GM18499 (cell line): ENCODE results near the gene GPHN.
"Not testable (repeated sequence)": the region's sequence is repeated elsewhere in the genome, so short reads cannot be mapped to it uniquely, and the experiment has no call there.

ENCODE experiments used
- ATAC-seq: cut with Tn5 transposase; IDR thresholded peaks from one replicate; pipeline ENCODE4 v1.9.1; 2021; ENCODE audit warnings: moderate number of reproducible peaks; ENCODE audit not compliant: insufficient read depth, unreplicated experiment

Gene GPHN

GRCh38 chr14:66498311-66498710 lies 9.6 kb upstream of the GPHN start:
- ATAC-seq: no peak

- no peak for ATAC-seq
Measured at GRCh38 chr14:66501592-66501991, 6.4 kb upstream of the GPHN start.

GRCh38 chr14:66502836-66503235 lies 5.1 kb upstream of the GPHN start:
- not testable (repeated sequence) for ATAC-seq

GRCh38 chr14:66503532-66503931 lies 4.4 kb upstream of the GPHN start:
- no peak for ATAC-seq

GRCh38 chr14:66507181-66507721 lies 696 bp upstream of the GPHN start:
- peak; percentile 19 for ATAC-seq

GRCh38 chr14:66508547-66508845 lies 549 bp downstream of the GPHN start:
- ATAC-seq: no peak

- ATAC-seq: no peak
Measured at GRCh38 chr14:66508846-66509621, 1.1 kb downstream of the GPHN start.

GRCh38 chr14:66509874-66510273 lies 1.9 kb downstream of the GPHN start:
- ATAC-seq: no peak

- ATAC-seq: no peak
Measured at GRCh38 chr14:66511849-66512248, 3.9 kb downstream of the GPHN start.

- no peak for ATAC-seq
Measured at GRCh38 chr14:66514213-66514612, 6.3 kb downstream of the GPHN start.

- ATAC-seq: no peak
Measured at GRCh38 chr14:66530526-66530925, 22.6 kb downstream of the GPHN start.

- ATAC-seq: no peak
Measured at GRCh38 chr14:66539034-66539433, 31.1 kb downstream of the GPHN start.

GRCh38 chr14:66540038-66540437 lies 32.1 kb downstream of the GPHN start:
- ATAC-seq: no peak

GRCh38 chr14:66541627-66542026 lies 33.7 kb downstream of the GPHN start:
- ATAC-seq: no peak

- ATAC-seq: no peak
Measured at GRCh38 chr14:66543996-66544395, 36.0 kb downstream of the GPHN start.

GRCh38 chr14:66545191-66545590 lies 37.2 kb downstream of the GPHN start:
- ATAC-seq: not testable (repeated sequence)

- not testable (repeated sequence) for ATAC-seq
Measured at GRCh38 chr14:66545751-66546150, 37.8 kb downstream of the GPHN start.

- no peak for ATAC-seq
Measured at GRCh38 chr14:66563731-66564130, 55.8 kb downstream of the GPHN start.

- ATAC-seq: no peak
Measured at GRCh38 chr14:66568220-66568619, 60.3 kb downstream of the GPHN start.

GRCh38 chr14:66572826-66573225 lies 64.9 kb downstream of the GPHN start:
- ATAC-seq: no peak

- ATAC-seq: no peak
Measured at GRCh38 chr14:66575014-66575413, 67.1 kb downstream of the GPHN start.

- no peak for ATAC-seq
Measured at GRCh38 chr14:66575939-66576338, 68.0 kb downstream of the GPHN start.
